8988T (cell line): ENCODE measurements around the gene HBG1.

ENCODE experiments used
- DNase-seq: peaks from one replicate; pipeline ENCODE4 v3.0.0; 2011

Gene HBG1

DNA sequence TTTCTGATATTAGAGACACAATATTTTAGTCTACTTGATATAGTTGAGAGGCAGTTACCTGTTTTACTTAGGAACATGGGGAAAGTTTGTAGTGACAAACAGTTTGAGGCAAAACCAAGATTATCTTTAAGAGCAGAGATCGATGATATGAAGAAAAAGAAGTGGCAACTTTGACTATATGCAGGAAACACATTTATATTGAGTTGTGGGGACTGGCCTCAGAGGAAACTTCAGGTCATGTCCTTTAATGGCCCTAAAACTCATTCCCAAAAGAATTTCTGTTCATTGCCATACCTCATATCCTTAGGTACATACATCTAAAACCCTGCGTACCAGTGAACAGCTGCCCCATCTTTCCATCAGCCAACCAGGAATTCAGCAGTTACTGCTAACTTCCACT is 4.5 kb downstream of the HBG1 start:
- DNase-seq = no peak

DNA sequence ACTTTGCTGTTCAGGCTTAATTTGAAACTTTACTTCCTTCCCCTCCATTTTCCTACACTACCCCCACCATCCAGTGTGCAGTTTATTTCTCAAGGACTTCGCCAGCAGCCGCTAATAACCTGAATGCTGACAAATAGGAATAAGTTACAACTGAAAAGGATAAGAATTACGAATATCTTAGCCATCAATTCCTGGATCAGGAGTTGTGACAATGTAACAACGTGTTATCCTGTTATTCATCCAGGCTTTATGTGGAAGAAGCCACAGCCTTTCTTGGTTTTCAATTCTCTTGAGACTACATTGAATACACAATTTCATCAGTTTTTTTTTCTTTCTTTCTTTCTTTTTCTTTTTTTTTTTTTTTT is 5.9 kb downstream of the HBG1 start:
- no peak for DNase-seq

DNA sequence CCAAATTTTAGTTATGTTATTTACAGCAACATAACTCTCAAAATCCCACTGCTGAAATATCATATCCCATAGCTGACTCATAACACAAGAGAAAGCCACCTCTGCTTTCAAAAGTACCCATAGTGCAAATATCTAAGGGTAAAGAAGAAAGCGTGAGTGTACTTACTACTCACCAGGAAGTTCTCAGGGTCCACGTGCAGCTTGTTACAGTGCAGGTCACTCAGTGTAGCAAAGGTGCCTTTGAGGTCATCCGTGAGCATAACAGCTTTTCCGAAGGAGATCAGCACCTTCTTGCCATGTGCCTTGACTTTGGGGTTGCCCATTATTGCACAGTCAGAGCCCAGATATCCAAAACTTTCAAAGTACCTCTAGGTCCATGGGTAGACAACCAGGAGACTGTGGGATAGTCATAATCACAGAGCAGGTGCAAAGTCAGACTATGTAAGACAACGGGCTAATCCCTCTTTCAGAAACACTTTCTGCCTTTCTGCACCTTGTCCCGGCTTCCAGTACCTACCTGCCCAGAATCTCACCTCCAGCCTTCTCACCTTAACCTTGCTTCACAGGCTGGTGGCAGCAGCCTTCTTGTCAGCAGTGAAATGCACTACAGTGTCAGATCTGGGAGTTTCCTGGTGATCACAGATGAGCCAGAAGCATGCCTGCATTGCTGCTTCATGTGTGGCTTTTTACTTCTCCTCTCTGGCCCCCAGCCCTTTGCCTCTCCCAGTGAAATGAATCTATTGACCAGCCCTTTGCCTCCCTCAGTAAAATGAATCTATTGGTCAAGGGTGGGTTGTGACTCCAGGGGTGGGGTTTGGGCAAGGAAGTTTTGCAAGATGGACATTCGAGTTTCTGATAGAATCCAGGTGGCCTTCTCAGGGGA is 6.5 kb downstream of the HBG1 start:
- DNase-seq = no peak

- DNase-seq = no peak
Measured at GRCh38 chr11:5242208-5242607, 7.4 kb downstream of the HBG1 start.

DNA sequence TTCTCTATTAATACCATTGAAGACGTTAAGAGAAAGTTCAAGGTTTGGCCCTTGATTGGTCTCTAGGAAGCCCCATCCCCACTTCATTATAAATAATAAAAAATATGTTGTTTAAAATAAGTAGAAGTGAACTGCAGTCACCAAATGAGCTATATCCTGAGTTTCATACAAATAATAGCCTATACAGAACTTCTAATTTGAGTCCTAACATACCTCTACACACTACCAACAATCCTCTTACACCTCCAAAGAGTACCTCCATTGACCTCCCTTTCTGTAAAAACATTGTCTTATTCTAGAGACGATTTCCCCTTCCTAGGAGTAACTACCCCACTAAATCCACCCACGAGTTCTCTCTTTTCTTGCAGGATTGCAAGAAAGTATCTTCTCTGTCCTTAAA is 8.2 kb downstream of the HBG1 start:
- DNase-seq = no peak

DNA sequence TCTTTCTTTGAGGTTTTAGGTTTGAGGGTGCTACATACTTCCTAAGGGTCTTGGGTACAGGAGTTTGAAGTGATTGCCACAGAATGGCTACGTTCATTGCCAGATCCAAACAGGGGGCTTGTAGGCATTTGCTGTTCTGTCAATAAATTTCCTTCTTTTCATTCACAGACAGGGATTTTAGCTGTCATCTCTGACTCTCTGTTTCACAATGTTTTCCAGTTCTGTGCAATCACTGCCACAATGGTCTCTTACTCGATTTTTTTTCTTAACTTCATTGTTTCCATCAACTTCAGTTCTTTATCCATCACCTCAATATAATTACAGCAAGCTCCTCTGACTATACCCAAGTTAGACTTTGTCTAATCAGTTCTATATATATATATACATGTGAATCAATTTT is 9.2 kb downstream of the HBG1 start:
- DNase-seq = no peak

- DNase-seq = no peak
Measured at GRCh38 chr11:5240056-5240455, 9.6 kb downstream of the HBG1 start.

- DNase-seq = no peak
Measured at GRCh38 chr11:5239046-5239445, 10.6 kb downstream of the HBG1 start.

DNA sequence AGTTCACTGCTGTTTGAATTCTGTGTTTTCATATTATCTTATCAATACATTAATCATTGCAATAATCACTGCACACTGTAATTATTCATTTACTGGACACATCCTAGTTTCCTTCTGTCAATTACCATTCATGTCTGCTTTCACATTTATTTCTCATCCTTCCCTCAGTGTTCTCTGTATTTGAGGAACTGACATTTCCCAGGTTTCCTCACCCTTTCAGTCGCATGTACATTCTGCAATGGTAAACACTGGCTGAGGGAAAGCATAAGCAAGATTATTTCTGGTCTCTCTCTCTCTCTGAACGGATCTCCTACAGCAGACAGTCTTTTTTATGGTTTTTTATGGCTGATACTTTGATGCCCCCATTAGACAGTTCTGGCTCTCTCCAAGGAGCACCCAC is 11.2 kb downstream of the HBG1 start:
- no peak for DNase-seq

DNA sequence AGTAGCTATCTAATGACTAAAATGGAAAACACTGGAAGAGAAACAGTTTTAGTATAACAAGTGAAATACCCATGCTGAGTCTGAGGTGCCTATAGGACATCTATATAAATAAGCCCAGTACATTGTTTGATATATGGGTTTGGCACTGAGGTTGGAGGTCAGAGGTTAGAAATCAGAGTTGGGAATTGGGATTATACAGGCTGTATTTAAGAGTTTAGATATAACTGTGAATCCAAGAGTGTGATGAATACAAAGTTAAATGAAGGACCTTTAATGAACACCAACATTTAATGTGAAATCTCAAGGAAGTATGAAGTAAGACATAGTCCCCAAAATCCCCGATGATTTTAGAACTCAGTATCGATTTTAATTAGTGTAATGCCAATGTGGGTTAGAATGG is 12.2 kb downstream of the HBG1 start:
- DNase-seq = no peak

GRCh38 chr11:5235364-5236095 is 14.1 kb downstream of the HBG1 start:
- DNase-seq = no peak

GRCh38 chr11:5234381-5234834 is 15.2 kb downstream of the HBG1 start, which contains the start of gene HBD:
HBD (minus strand) TSS chr11:5234483; CDS start chr11:5234433, 50 bp downstream.
- DNase-seq = no peak

- no peak for DNase-seq
Measured at GRCh38 chr11:5233307-5233706, 16.4 kb downstream of the HBG1 start.

- no peak for DNase-seq
Measured at GRCh38 chr11:5232821-5233220, 16.8 kb downstream of the HBG1 start.

DNA sequence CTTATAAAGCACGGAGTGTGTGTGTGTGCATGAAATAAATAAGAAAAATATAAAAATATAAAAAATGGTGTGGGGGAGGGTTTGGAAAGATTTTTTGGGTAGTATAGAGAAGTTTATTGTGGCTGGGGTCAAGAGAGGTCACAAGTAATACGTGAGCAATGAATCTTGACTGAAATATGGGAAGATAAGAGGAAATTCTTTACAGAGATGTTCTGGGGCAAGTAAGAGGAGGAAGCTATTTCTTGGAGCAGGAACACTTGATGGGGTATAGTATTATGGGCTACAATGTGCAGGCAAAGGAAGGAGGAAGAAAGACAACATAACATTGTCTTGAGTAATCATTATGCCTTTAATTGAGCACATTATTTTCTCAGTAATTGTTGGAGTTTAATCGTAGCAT is 17.5 kb downstream of the HBG1 start:
- no peak for DNase-seq

- no peak for DNase-seq
Measured at GRCh38 chr11:5231111-5231510, 18.5 kb downstream of the HBG1 start.

- DNase-seq = no peak
Measured at GRCh38 chr11:5230266-5230665, 19.4 kb downstream of the HBG1 start.

GRCh38 chr11:5229796-5230195 is 19.9 kb downstream of the HBG1 start:
- DNase-seq = no peak

DNA sequence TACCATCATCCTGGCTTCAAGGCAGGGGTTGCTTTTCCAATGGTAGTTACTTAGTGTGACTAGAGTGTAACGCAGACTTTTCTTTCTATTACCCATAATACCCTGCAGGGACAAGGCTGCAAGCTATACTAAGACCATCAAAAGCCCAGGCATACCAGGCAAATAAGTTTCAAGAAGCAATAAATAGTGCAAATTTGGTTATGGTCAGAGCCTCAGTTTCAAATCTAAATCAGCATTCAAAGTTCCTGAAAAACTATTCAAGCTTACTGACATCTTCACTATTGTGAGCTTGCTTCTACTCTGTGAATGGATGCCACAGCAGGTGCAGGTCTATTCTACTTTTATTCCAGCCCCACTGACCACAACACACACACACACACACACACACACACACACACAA is 20.3 kb downstream of the HBG1 start:
- DNase-seq = no peak

- DNase-seq = no peak
Measured at GRCh38 chr11:5228124-5228523, 21.5 kb downstream of the HBG1 start.

DNA sequence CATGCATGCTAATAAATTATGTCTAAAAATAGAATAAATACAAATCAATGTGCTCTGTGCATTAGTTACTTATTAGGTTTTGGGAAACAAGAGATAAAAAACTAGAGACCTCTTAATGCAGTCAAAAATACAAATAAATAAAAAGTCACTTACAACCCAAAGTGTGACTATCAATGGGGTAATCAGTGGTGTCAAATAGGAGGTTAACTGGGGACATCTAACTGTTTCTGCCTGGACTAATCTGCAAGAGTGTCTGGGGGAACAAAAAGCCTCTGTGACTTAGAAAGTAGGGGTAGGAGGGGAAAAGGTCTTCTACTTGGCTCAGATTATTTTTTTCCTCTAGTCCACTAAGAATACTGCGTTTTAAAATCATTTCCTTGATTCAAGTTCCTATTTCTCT is 22.0 kb downstream of the HBG1 start:
- DNase-seq = no peak

DNA sequence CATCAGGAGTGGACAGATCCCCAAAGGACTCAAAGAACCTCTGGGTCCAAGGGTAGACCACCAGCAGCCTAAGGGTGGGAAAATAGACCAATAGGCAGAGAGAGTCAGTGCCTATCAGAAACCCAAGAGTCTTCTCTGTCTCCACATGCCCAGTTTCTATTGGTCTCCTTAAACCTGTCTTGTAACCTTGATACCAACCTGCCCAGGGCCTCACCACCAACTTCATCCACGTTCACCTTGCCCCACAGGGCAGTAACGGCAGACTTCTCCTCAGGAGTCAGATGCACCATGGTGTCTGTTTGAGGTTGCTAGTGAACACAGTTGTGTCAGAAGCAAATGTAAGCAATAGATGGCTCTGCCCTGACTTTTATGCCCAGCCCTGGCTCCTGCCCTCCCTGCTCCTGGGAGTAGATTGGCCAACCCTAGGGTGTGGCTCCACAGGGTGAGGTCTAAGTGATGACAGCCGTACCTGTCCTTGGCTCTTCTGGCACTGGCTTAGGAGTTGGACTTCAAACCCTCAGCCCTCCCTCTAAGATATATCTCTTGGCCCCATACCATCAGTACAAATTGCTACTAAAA is 22.8 kb downstream of the HBG1 start, which contains the start of gene HBB:
HBB (minus strand) TSS at position 340 of the 579 bp plus-strand sequence; CDS start at position 290, 50 bp downstream.
- no peak for DNase-seq

- no peak for DNase-seq
Measured at GRCh38 chr11:5225480-5225871, 24.2 kb downstream of the HBG1 start.
